Measurements from ENCODE around the gene APOA4. TPM values are rescaled to one million over a fixed set of nuclear protein-coding genes. Genes with fewer than 3 reads are reported as not detected.

Gene APOA4
- total RNA-seq, 1 experiment from 2014 or later: not detected

DNA sequence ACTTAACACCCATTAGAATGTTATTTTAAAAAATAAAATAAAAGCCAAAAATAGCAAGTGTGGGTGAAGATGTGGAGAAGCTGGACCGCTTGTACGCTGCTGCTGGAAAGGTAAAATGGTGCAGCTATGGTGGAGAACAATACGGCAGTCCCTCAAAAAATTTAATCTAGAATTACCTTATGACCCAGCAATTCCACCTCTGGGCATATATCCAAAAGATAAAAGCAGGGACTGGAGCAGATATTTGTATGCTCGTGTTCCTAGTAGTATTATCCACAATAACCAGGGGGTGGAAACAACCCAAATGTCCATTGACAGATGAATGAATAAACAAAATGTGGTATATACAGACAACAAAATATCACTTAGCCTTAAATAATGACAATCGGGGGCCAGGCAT, 25.3 kb downstream of the APOA4 start:
- no peak overlapping the region for H3K4me2 ChIP-seq (ENCODE audit: low read length)
- H3K79me2 ChIP-seq (ENCODE audit: insufficient read depth, low read length): no peaks in the 10 kb centered on the region
- no peaks in the 10 kb centered on the region for H3K9me2 ChIP-seq (ENCODE audit: insufficient read depth)
- ChIA-PET RAD21 (ENCODE audit: low non-redundant PET in 1 of 2, low total read pairs in 2 of 2, uncharacterized antibody in 2 of 2, unreplicated experiment in 2 of 2) (no interaction called here), POLR2A (no interaction called here), CTCF (interaction anchor here (1.6 kb wide), 1 partner anchor 10 kb away, joined by 4 read pairs; the partner anchor contains the start of gene ZPR1)
- no peak overlapping the region for H3K27ac ChIP-seq (ENCODE audit: low read depth, low read length)
- H3K27me3 ChIP-seq (ENCODE audit: insufficient read depth, low read length): no peaks in the 10 kb centered on the region
- no peaks in the 10 kb centered on the region for H3K9me3 ChIP-seq (ENCODE audit: control insufficient read depth in 1 of 2, insufficient read depth in 1 of 2, low read depth in 1 of 2, low read length in 2 of 2)
- DNase-seq (ENCODE audit: low read depth, low spot score): no peak
- TF ChIP-seq, protein P1, sequence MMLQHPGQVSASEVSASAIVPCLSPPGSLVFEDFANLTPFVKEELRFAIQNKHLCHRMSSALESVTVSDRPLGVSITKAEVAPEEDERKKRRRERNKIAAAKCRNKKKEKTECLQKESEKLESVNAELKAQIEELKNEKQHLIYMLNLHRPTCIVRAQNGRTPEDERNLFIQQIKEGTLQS (IDR thresholded peaks at IDR 0.05): no peak
- TF ChIP-seq JUND (IDR thresholded peaks at IDR 0.05) (no peak), CEBPB (IDR thresholded peaks at IDR 0.05; ENCODE audit: low read depth) (no peak), SP1 (IDR thresholded peaks at IDR 0.05; ENCODE audit: low read depth) (no peak), REST (IDR thresholded peaks at IDR 0.05; ENCODE audit: low read depth) (no peak), CBX3 (IDR thresholded peaks at IDR 0.05; ENCODE audit: low read depth) (no peak), RAD21 (IDR thresholded peaks at IDR 0.05; ENCODE audit: low read depth) (no peak), POLR2AphosphoS5 (IDR thresholded peaks at IDR 0.05; ENCODE audit: low read depth, low read length) (no peak), YY1 (IDR thresholded peaks at IDR 0.05; ENCODE audit: extremely low read depth, insufficient replicate concordance, low read depth, low read length) (no peak), ZNF274 (IDR thresholded peaks at IDR 0.05; ENCODE audit: low read depth, low read length) (no peak), ELF1 (IDR thresholded peaks at IDR 0.05; ENCODE audit: borderline replicate concordance, low read depth) (no peak), FOSL1 (IDR thresholded peaks at IDR 0.05; ENCODE audit: low read depth) (no peak), TCF7L2 (IDR thresholded peaks at IDR 0.05; ENCODE audit: borderline replicate concordance, extremely low read depth, insufficient read depth, insufficient read length) (no peak), ZFX (IDR thresholded peaks at IDR 0.05) (no peak)
- TF ChIP-seq, protein P2, sequence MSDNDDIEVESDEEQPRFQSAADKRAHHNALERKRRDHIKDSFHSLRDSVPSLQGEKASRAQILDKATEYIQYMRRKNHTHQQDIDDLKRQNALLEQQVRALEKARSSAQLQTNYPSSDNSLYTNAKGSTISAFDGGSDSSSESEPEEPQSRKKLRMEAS (IDR thresholded peaks at IDR 0.05): no peak
- TF ChIP-seq, protein P3, sequence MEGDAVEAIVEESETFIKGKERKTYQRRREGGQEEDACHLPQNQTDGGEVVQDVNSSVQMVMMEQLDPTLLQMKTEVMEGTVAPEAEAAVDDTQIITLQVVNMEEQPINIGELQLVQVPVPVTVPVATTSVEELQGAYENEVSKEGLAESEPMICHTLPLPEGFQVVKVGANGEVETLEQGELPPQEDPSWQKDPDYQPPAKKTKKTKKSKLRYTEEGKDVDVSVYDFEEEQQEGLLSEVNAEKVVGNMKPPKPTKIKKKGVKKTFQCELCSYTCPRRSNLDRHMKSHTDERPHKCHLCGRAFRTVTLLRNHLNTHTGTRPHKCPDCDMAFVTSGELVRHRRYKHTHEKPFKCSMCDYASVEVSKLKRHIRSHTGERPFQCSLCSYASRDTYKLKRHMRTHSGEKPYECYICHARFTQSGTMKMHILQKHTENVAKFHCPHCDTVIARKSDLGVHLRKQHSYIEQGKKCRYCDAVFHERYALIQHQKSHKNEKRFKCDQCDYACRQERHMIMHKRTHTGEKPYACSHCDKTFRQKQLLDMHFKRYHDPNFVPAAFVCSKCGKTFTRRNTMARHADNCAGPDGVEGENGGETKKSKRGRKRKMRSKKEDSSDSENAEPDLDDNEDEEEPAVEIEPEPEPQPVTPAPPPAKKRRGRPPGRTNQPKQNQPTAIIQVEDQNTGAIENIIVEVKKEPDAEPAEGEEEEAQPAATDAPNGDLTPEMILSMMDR (IDR thresholded peaks at IDR 0.05 in 2 of 3, conservative IDR thresholded peaks at IDR 0.05 in 1 of 3; ENCODE audit: borderline replicate concordance in 1 of 3, insufficient read depth in 1 of 3, low read depth in 2 of 3, low read length in 2 of 3): no peak
- TF ChIP-seq, protein P4, sequence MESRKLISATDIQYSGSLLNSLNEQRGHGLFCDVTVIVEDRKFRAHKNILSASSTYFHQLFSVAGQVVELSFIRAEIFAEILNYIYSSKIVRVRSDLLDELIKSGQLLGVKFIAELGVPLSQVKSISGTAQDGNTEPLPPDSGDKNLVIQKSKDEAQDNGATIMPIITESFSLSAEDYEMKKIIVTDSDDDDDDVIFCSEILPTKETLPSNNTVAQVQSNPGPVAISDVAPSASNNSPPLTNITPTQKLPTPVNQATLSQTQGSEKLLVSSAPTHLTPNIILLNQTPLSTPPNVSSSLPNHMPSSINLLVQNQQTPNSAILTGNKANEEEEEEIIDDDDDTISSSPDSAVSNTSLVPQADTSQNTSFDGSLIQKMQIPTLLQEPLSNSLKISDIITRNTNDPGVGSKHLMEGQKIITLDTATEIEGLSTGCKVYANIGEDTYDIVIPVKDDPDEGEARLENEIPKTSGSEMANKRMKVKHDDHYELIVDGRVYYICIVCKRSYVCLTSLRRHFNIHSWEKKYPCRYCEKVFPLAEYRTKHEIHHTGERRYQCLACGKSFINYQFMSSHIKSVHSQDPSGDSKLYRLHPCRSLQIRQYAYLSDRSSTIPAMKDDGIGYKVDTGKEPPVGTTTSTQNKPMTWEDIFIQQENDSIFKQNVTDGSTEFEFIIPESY (IDR thresholded peaks at IDR 0.05; ENCODE audit: extremely low read depth, insufficient replicate concordance, low read length): no peak
- intact Hi-C loops (cut with micrococcal nuclease): no loop called here
- no TSS peak for BruUV-seq (replicated peaks)
- no peak overlapping the region for H3K9ac ChIP-seq (ENCODE audit: low read length)
- no peak overlapping the region for H3K4me3 ChIP-seq (replicated peaks in 1 of 2; ENCODE audit: low read depth in 1 of 2, low read length in 2 of 2)
- no peaks in the 10 kb centered on the region for H4K20me1 ChIP-seq (ENCODE audit: insufficient read depth)
- no peak overlapping the region for H2AFZ ChIP-seq (ENCODE audit: low read depth, low read length, poor library complexity, severe bottlenecking)
- no peaks in the 10 kb centered on the region for H3K36me3 ChIP-seq (ENCODE audit: control insufficient read depth in 1 of 2, insufficient read depth in 2 of 2, low read length in 2 of 2)
- ATAC-seq: no peak
- H3K4me1 ChIP-seq (ENCODE audit: control insufficient read depth in 1 of 2, insufficient read depth in 2 of 2, low read length in 2 of 2): peaks cover 0 to 10% of the 10 kb centered on the region in 2 experiments; a peak in 2 of 4 replicates
